Peyer's patch (tissue), 4 donors: ENCODE data around the gene TSHB.

Source experiments
- CTCF ChIP-seq, 6 experiments: fragments of 450-650 bp in 4 of 6; fragments of 200-600 bp in 2 of 6; sonication (generic) in 1 of 6; IDR thresholded peaks; one replicate each; pipeline ENCODE4 v1.5.1; 2017 to 2019; ENCODE audit warnings: antibody characterized with exemption in 6 of 6, mild to moderate bottlenecking in 3 of 6, moderate library complexity in 1 of 6
- POLR2A ChIP-seq, 2 donors: fragments of 450-650 bp; IDR thresholded peaks; one replicate each; pipeline ENCODE4 v1.5.1; 2017; ENCODE audit warnings: antibody characterized with exemption in 2 of 2, mild to moderate bottlenecking in 2 of 2, moderate library complexity in 2 of 2

- TF ChIP-seq CTCF (IDR thresholded peaks at IDR 0.05) (no peak), POLR2A (IDR thresholded peaks at IDR 0.05) (no peak)
These were observed 29.7 kb downstream of the TSHB start for GRCh38 chr1:115059316-115059715.
